Astrocyte of the cerebellum (primary cell): Measurements from ENCODE around the gene CYP19A1.

Experiments
- DNase-seq: peaks from one replicate; pipeline ENCODE4 v3.0.0-alpha.2; 2011; ENCODE audit warnings: low read depth
- H3K4me3 ChIP-seq: 2 replicates; pipeline ENCODE4 v1.5.1; 2011; ENCODE audit warnings: mild to moderate bottlenecking, low read depth, low read length, moderate library complexity
- in situ Hi-C: cut with HindIII; loops from 2 replicates; pipeline ENCODE4 v1.10.0; 2017; ENCODE audit warnings: low sequenced_read_pairs
- TF ChIP-seq, protein P1 (sequence below): IDR thresholded peaks from 2 replicates; pipeline ENCODE4 v1.5.1; 2012; ENCODE audit warnings: low read length, low read depth, moderate library complexity, mild to moderate bottlenecking; ENCODE audit errors: missing control alignments

The CYP19A1 gene

DNA sequence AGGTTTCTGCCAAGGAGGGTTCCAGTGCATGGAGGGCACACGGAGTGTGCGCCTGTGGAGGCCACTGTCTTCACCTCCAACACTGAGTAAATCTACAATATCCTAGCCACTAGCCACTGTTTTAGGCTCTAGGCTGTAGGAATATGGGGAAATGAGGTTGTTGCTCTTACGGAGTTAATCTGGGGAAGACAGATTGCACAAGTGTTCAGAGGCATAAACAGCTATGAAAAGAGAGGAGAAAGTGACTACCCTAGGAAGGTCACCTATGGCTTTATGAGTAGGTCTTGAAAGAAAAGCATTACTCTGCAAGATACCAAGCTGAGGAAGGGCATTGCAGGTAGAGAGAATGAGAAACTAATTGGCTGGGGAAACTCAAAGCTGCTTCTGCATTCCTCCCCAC, 85.7 kb downstream of the CYP19A1 start:
- in situ Hi-C loops = no loop called here
- no peak for DNase-seq
- TF ChIP-seq, protein P1, sequence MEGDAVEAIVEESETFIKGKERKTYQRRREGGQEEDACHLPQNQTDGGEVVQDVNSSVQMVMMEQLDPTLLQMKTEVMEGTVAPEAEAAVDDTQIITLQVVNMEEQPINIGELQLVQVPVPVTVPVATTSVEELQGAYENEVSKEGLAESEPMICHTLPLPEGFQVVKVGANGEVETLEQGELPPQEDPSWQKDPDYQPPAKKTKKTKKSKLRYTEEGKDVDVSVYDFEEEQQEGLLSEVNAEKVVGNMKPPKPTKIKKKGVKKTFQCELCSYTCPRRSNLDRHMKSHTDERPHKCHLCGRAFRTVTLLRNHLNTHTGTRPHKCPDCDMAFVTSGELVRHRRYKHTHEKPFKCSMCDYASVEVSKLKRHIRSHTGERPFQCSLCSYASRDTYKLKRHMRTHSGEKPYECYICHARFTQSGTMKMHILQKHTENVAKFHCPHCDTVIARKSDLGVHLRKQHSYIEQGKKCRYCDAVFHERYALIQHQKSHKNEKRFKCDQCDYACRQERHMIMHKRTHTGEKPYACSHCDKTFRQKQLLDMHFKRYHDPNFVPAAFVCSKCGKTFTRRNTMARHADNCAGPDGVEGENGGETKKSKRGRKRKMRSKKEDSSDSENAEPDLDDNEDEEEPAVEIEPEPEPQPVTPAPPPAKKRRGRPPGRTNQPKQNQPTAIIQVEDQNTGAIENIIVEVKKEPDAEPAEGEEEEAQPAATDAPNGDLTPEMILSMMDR = no peak
- no peak overlapping the region for H3K4me3 ChIP-seq

DNA sequence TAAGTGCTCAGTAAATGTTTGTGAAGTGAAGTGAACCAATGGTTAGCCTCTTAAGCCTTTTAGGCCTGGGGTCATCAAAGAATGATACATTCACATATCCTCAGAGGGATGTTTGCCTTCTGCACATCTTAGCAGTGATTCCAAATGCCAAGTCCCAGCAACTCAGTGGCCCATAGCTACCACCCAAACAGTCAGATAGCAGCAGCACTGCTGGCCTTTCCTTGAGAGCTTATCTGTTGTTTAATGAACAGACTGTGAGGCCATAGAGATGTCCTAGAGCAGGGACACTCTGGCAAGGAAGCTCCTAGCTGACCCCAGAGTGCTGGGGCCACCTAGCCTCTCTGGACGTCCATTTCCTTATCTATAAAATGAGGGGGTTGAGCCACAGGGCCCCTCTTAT, 86.8 kb downstream of the CYP19A1 start:
- in situ Hi-C loops = no loop called here
- TF ChIP-seq, protein P1 = no peak
- H3K4me3 ChIP-seq = no peak overlapping the region
- DNase-seq = no peak

DNA sequence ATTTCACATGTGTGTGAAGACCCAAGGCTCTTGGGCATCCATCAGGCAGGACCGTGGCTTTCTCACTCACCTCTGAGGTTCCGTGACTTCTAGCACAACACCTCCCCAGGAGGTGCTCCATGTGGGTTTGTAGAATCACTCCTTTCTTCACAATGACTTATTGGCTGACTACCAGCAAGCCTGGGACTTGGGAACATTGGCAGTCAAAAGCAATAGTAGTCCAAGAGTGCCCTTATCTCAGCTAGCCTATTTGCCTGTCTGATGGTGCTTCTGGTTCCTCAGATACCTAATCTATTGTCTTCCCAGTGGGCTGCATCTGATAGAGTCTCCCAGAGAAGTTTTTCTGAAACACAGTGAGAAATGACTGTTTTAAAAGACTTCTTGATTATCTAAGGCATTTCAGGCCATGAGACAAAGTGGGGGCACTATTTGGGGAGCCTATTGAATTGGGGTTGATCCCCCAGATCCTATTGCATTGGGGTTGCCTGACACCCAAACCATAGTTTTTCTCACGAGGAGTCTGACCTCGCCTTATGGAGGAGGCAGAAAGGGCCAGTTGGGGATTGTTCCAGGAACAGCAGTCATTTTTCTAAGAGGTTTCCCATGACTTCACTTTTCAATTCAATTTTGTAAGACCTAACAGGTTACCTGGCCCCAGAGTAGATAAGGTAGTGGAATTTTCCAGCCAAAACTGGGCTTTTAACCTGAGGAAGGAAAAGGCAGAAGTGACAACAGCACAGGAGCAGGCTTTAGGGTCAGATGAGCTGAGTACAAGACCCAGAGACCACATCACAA, 88.0 kb downstream of the CYP19A1 start:
- TF ChIP-seq, protein P1 = no peak
- no peak for DNase-seq
- H3K4me3 ChIP-seq = no peak overlapping the region
- in situ Hi-C loops = no loop called here

DNA sequence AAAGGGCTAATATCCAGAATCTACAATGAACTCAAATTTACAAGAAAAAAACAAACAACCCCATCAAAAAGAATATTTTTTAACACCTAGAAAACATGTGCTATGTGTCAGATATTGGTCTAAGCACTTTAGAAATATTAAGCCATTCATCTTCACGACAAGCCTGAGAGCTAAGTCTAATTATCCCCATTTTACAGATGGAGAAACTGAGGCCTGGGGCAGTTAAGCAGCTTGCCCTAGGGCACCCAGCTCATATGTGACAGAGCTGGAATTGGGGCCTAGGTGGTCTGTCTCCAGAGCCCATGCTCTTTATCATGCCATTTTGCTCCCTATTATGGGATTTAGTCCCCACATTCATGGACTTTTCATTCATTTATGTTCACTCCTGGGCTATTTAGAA, 92.8 kb downstream of the CYP19A1 start:
- TF ChIP-seq, protein P1 = no peak

DNA sequence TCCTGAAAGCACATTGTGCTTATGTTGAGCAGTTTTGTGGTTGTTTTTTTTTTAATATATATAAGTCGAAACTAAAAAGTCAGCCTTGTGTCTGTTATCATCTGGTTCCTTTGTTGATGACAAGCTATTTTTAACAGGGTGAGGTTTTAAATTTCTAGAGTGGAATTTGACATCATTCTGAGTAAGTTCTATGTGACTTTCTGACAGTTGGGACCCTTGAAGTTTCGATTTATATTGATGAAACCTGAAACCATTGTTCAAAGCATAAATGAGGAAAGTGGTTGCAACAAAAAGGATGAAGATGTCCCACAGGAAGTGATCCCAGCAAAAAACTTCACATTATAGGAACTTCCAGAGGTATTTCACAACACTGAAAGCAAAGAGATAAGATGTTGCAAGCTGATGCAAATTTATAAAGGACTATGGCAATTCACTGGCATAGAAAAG, 94.0 kb downstream of the CYP19A1 start:
- no peak for DNase-seq
- TF ChIP-seq, protein P1 = no peak
- in situ Hi-C loops = no loop called here
- H3K4me3 ChIP-seq = no peak overlapping the region

More for the DNA sequence above, 92.8 kb downstream of the CYP19A1 start:
- H3K4me3 ChIP-seq = no peak overlapping the region
- no peak for DNase-seq
- in situ Hi-C loops = no loop called here

DNA sequence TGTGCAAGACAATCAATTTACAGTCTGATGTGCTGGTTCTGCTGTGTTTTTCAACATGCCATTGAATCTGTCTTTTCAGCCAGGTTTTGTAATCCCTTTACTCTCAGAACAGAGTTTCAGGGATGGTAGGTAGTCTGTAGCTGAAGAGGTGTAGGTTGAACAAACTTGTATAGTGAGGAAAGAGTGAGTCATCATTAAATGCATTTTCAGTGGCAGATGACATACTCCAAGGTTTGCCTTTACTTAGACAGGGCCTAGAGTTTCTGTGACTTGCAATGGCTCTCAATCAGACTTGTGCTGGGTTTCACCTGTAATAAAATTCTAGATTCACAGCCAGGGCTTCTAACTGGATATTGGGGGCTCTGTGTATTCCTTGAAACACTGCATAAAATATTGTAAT, 94.6 kb downstream of the CYP19A1 start:
- no peak overlapping the region for H3K4me3 ChIP-seq
- no peak for DNase-seq
- TF ChIP-seq, protein P1 = no peak
- in situ Hi-C loops = no loop called here
